Amniotic epithelial cell (primary cell): ENCODE results near the gene COL23A1.
"Not testable (repeated sequence)": the region's sequence is repeated elsewhere in the genome, so short reads cannot be mapped to it uniquely, and the experiment has no call there.

Source experiments
- DNase-seq: peaks from one replicate; pipeline ENCODE4 v3.0.0-alpha.2; 2010; ENCODE audit warnings: low read depth

Gene COL23A1

DNA sequence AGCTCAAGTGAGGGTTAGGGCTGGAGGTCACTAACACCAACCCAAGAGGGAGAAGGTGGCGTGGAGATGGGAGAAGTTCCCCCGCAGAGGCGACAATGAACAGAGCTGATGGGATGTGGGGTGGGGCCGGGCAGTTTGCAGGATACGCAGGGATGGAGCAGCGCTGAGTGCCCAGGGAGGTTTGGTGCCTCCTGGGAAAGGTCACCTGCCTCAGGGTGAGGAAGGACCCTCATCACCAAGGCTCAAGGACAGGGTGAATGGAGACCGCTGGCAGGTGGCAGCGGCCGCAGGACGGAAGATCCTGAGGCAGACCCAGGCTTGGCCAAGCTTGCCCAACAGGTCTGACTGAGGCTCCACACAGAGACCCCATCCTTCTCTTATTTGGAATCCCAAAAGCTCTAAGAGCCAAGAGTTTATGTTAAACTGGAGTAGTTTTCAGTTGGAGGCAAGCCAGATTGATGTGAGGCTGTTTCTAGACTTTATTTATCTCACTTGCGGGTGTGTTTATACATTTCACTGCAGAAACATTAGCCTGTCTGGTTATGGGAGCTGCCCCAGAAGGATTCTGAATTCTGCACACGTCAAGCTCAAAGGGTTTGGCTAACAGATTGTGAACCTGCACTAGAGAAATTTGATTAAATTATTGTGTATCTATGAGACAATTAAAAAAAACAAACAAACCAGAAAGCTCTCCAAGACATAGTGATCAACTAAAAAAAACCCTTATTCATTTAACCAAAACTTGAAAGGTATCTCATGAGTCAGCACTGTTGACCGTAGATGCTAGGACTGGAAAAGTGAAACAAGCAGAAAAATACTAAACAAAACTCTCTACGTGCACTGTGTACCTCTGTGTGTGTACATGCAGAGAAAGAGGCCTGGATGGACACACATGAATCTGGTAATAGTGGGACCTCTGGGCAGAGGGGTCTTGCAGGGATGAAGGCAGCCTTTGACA, 211.4 kb downstream of the COL23A1 start:
- no peak for DNase-seq

DNA sequence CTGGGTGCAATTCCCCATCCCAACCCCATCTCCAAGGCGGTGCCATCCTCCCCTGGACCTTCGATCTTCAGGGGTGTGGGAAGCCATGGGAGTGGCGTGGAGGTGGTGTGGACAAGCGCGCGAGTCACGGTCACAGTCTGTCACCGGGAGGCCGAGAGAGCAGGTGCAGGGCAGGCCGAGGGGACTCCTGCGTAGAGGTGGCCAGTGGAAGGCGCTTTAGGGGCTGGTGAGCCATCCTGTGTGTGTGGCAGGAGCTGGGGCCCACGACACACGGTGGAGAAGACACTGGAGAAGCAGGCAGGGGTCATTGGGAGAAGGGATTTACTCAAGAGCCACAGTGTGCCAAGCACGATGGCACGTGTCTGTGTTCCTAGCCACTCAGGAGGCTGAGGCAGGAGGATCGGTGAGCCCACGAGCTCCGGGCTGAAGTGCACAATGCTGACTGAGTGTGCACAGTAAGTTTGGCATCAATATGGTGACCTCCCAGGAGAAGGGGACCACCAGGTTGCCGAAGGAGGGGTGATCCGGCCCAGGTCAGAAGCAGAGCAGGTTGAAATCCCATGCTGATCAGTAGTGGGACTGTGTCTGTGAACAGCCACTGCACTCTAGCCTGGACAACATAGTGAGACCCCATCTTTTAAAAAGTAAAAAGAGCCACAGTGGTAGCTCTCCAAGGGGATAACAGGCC, 212.5 kb downstream of the COL23A1 start:
- DNase-seq = no peak

DNA sequence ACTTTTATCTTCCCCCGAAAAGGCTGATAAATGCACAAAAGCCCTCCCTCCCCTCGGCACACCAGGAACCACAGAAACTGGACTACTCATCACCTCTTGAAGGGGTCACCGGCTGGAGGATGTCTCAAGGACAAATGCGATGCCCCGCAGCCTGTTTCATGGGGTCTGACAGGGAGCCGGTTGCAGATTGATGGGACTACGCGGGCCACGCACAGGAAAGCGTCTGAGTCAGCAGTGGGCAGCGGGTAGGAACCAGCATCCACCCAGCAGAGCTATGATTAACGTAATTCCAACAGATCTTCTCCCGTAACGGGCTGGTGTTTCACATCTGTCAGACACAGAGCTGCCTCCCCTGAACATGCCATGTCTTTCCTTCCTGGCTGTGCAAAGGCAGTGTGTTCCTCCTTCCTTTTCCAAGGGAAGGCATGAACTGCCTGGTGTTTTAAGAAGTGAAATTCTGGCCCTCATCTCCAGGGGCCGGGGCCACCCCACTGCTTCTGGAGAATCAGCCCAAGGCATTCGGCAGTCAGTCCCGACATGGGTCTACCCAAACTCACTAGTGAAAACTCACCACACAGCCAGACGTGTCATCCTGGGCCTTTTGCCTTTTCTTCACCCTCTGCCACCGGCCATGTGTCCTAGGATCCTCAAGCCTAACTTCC, 213.1 kb downstream of the COL23A1 start:
- no peak for DNase-seq

DNA sequence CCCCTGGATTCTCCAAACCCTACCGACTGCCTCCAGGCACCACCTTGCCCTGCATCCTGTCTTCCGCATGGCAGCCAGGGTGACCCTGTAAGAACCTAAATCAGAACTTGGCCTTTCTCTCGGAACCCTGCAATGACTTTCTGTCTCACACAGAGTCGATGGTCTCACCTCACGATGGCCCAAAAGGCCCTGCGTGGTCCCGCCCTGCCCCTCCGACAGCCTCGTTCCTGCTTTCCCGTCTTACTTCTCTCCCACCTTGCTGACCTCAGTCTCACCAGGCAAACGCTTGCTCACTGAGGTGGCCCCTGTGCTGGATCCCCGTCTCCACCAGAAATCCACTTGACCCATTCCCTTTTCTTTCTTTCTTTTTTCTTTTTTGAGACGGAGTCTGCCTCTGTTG, 214.8 kb downstream of the COL23A1 start:
- DNase-seq = no peak

DNA sequence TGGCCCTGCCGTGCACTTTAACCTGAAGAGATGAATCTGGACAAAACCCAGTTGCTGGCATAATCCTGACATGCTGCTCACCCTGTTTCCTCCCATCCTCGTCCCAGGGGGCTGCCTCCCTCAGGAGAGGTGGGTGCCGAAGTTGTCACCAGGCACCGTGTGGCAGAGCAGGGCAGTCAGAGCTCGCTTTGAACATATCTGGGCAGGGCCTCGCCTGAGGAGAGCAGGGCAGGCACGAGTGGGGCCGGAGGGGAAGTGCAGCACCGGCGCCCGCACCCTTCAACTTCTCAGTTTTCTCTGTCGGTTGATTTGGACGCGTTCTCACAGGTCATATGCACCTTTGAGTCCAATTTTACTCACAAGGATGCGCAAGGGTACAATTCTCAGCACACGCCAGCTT, 216.5 kb downstream of the COL23A1 start:
- no peak for DNase-seq

DNA sequence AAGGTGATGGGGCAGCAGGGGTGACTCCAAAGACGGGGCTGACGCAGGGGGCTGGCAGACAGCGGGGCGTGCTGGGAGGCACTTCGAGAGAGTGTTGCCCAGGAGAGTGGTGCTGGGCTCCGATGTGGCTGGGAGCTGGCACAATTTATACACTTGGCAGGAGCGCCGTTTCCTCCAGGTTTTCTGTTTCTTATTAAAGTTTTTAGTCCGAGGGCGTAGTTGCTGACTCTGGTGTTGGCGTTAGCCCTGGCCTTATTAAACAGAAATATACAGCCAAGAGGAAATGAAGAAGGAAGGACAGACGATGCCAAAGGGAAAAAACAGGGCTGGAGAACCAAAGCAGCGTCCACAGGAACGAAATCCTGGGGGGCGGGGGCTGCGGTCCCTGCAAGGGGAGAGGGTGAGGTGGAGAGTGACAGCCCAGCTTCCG, 218.0 kb downstream of the COL23A1 start:
- no peak for DNase-seq

DNA sequence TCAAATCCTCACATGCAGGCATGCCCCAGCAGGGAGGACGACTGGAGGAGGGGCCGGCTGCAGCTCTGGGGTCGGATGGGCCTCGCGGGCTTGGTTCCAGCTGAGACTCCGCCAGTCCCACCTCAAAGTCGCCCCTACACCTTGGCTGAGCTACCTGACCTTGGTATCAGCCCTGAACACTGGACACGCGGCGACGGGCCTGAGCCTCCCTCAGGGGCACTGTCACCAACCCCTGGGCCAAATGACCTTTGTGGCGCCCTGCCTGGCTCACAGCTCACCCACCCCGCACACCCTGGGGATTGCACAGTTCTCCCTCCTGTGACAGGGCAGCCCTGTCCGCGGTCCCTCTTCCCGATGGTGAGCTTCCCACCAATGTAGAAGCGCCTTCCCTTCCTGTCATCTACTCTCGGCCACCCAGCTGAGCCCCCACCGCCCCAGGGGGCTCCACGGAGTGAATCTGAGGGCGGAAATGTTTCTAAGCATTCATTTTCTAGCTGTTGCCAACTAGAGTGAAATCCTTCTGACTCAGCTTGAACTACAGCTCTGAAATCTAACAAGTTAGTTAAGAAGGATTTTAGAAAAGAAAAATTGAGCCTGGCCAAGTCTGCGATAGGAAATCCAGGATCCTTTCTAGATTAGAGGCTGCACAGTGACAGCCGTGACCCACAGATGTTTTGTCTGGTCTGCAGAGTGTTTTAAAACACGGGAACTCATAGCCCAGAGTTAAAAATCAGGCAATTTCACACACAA, 218.7 kb downstream of the COL23A1 start:
- no peak for DNase-seq

DNA sequence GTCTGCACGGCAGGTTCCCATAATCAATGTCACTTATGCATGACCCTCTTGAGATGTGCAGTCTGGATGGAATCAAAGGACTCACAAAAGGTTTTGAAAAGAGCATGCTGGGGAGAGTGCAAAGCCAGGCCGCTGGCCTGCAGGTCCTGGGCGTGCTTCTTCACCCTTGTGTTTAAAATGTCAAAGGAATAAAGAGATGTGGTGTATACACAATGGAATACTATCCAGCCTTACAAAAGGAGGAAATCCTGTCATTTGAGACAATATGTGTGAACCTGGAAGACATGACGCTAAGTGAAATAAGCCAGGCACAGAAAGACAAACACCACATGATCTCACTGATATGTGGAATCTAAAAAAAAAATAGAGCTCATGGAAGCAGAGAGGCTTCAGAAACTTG, 220.1 kb downstream of the COL23A1 start:
- no peak for DNase-seq

DNA sequence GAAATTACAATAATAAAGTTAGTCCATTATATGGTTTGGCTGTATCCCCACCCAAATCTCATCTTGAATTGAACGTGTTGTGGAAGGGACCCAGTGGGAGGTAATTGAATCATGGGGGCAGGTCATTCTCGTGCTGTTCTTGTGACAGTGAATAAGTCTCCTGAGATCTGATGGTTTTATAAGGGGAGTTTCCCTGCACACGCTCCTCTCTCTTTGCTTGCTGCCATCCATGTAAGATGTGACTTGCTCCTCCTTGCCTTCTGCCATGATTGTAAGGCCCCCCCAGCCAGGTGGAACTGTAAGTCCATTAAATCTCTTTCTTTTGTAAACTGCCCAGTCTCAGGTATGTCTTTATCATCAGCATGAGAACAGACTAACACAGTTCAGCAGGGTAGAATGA, 220.7 kb downstream of the COL23A1 start:
- DNase-seq = not testable (repeated sequence)

DNA sequence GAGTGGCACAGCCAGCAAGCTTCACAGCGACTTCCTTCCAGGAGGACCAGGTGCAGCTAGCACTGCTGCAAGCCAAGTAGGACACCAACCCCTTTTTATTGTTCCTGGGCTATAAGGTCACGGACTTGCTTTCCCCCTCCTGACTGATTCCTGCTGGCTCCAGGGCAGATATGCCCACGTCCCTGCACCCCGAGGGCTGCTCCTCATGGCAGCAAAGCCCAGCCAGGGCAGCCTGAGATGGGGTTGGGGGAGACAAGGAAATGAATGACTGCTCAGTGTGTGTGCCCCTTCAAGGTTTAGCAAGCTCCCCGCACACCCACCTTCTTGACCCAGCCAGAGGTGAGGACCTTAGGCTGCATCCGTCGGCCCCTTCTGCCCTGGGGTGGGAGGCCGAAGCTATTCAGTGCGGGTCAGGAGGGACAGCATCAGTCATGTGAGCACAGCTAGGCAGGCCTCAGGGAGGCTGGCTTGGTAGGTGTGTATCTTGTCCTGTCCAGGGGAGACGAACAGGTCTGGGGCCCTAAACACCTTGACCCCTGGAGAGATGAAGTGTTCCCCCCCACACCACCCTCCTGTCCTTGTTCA, 221.4 kb downstream of the COL23A1 start:
- DNase-seq = no peak

DNA sequence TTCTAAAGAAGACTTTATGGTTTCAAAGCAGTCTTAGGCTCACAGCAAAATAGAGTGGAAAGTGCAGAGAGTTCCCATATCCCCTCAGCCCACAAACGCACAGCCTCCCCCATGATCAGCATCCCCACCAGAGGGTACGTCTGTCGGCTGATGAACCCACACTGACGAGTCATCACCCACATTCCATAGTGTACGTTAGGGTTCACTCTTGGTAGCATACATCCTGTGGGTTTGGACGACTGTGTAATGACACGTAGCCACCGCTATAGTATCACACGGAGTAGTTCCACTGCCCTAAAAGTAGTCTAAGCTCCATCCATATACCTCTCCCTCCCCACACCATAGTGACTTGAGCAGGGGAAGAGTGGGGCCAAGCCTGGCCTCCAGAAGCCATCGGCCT, 221.9 kb downstream of the COL23A1 start:
- DNase-seq = no peak

DNA sequence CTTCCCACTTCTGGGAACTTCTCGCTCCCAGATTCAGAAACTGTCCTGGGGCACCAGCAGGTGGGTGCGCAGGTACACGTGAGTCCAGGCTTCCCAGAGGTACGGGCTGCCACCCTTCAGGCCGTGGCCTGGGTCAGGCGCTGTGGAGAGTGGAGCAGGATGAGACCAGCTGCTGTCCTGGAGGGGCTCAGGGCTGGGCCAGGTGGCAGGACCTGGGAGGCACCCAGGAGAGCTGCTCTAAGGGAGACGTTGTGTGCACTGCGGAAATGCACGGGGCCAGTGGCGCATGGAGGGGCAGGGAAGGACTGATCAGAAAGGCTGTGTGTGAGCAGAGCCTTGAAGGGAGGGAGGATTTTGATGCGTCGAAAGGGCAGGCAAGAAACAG, 222.5 kb downstream of the COL23A1 start:
- no peak for DNase-seq

DNA sequence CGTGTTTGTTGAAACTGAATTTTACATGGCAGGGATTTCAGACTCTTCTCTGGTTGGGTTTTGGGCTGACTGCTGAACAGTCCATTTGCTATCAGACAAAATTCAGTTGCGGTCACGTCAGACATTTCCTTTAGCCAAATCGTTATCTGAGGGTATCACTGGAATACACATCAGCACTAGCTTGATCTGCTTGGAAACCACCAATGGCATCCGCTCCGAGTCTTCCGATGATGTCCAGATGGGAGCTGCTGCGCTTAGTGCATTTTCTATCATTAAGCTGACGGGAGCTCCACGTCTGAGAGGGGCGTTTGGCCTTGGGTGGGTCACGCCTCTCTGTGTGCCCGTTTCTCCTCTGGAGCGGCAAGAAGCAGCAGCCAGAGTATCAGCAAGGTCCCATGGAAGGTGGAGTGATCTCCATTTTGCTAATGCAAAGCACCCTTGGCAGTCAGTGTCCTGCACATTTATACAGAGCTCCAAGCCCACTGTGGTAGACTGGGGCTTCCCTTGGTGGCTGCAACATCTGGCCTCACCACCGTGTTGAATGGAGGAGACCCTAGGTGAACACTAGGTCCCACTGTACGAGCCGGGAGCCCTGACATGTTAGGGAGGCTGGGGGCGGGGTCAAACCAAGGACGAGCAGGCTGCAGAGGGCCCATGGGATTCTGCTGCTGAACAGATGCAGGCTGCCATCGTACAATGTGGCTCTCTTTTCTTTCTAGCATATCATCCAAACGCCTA, 223.0 kb downstream of the COL23A1 start:
- no peak for DNase-seq

DNA sequence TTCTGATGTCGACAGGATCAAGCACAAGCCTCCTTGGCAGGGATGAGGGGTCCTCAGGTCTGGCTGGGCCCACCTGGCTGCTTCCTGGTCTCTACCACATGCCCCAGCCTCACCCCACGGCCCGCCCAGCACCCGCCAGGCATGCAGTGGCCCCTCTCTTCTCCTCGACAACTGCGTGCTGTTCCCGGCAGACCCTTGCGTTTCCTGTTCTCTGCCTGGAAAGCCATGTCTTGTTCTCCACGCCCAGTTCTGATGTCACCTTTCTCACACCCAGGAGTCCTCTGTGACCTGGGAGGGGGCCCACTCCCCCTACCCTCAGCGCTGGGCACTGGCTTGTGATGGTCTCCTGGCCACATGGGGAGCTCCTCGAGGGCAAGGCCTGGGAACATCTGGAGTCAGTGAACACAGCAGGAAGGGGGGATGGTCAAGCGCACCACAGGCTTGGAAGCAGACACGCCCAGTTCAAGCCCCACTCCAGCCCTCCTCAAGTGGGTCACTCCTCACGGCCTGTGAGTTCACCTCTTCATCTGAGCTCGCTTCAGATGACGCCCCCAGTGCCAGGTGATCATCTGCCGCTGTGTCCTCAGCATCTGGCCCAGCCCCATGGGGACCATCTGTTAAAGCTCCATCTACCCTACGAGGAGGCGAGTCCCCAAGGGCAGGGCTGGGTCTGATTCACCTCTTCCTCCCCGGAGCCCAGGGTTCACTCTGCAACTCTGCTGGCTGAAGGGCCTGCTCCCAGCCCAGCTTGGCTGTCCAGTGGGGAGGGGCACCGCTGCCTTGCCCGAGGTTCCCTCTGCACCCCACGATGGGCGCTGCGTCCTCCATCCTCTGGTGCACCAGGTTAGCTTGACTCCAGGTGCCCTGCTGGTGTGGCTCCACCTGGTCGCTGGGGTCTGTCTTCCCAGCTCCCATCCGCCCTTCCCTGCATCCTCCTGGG, 224.4 kb downstream of the COL23A1 start:
- no peak for DNase-seq

DNA sequence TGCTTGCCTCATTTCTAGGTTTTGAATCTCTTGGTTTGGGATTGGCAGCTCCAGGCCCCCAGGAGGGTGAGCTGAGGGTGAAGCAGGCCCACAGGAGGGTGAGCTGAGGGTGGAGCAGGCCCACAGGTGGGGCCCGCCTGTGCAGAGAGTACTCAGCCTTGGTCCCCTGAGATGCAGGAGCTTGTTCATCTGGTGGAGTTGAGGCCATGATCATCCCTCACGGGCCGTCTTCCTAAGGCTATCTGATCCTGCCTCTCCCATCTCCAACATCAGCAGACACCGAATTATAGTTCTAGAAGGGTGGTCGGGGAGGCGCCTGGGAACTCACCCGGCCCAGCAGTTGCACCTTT, 225.9 kb downstream of the COL23A1 start:
- no peak for DNase-seq

DNA sequence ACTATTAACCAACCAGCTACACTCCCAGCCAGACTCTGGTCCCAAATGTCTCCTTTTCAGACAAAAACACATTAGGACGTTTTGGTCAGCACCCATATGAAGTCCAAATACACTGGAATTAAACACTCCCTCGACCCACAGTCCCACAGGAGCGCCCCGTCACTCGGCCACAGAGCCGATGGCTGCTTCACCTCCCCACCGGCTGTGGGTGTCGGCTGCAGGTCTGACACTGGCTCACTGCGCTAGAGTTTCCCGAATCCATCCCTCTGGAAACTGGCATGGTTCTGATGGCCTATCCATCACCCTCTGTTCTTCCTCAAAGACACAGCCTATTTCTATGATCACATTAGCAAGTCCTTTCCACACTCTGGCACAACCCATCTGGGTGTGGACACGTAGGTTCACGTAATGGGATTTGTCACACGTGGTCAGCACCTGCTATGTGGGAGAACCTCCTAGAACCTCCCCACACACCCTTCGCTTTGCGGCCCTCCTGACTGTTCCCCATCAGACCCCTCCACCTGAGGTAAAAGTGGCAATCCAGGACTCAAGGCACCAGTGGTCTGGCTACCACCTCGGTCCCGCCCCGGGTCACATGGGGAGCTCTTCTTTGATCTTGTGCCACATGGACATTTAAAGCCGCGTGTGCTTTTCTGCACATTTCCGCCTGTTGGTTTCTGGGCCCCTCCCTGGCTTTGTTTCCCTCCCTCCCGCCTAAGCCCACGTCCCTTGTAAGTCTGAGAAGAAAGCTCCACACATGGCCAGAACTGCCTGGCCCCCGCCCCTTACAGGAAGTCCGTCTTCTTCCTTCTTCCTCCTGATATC, 226.5 kb downstream of the COL23A1 start:
- DNase-seq = no peak

DNA sequence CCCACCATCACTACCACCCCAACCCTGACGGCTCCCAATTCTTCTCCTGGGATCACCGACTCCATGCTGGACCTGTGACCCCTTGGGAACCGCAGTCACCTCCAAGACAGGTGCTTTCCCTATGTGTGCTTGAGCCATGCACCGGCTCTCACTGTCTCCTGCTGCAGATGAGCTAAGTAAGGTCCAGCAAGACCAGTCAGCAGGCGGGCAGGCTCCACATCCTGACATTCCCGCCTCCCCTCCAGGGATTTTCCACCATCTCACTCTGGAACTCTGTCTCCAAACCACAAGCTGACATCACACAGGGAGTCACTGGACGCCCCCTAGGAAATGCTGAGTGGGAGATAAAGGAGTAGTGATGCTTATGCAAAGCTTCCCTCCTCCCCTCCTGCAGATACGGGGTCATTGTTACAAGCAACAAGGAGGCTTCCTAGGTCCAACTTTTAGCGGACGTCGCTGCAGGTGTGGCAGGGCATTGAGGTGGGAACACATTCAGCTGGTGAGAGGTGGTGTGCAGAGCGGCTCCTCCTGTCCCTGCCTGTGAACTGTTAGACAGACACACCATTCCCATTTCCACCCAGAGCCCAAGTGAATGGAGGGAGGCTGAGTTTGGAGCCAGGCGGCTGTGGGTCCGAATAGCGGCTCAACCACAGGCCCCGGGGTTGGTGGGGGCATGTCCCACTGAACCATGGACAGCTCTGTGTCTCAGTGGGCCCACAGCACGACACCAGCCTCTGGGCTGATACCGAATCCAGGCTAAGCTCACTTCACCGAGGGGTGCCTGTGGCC, 228.3 kb downstream of the COL23A1 start:
- no peak for DNase-seq

DNA sequence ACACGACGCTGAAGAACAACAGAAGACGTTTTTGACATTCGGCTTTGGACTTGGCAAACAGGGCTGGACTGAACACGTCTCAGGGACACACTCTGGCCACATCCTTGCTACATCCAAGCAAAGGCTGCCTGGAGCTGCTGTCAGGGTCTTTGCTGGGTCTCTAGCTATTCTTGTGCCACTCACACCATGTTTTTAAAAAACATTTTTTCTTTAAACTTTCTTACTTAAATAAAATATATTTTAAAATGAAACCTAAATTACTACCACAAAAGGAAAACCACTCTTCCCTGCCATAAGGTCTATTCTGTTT, 229.3 kb downstream of the COL23A1 start:
- no peak for DNase-seq
